Stimulated activated CD4-positive, alpha-beta T cell treated with anti-CD3 and anti-CD28 coated beads, Interleukin-1b, Interleukin-23, amount 100 ng/mL, for 1 hour (primary cell): ENCODE data around the gene NF2.

Experiments used
- DNase-seq, 2 donors: peaks; one replicate each; pipeline ENCODE4 v3.0.0-alpha.2; 2020; ENCODE audit warnings: low read depth in 2 of 2

NF2 gene

DNA sequence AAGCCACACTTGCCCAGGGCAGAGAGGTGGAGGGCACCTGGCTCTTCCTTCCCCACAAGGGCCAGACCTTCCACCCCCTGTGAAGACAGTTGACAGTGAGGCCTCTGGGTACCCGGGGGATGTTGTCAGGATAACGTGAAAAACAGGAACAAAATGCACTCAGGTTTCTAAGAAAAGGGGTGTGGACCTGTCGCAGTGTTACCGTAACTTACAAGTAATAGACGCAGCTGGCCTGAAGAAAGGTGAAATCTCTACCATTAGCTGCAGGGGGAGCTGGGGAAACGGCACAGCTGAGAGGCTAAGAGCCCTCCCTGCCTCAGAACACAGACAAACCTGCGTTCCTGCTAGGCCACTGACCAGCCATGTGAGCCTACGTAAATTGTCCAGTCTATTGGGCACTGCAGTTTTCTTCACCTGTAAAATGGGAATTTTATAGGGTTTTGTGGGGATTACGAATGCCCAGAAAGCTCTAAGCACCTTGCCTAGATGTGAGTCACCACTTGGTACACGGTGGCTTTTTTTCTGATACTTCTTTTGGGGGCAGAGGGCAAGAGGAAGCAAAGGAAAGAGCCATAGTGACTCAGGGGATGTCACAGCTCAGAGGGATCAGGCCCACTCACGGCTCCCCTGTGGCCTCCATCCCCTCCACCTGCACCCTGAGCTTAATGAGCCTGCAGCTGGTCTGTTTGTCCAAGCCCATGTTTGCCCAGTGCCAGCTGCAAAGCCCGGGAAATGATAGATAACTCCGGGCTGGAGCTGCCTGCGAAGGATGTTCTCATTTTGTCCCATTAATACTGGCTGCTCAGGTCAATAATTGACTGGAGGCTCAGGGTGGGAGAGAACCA is 97.9 kb downstream of the NF2 start:
- DNase-seq, result no peak

DNA sequence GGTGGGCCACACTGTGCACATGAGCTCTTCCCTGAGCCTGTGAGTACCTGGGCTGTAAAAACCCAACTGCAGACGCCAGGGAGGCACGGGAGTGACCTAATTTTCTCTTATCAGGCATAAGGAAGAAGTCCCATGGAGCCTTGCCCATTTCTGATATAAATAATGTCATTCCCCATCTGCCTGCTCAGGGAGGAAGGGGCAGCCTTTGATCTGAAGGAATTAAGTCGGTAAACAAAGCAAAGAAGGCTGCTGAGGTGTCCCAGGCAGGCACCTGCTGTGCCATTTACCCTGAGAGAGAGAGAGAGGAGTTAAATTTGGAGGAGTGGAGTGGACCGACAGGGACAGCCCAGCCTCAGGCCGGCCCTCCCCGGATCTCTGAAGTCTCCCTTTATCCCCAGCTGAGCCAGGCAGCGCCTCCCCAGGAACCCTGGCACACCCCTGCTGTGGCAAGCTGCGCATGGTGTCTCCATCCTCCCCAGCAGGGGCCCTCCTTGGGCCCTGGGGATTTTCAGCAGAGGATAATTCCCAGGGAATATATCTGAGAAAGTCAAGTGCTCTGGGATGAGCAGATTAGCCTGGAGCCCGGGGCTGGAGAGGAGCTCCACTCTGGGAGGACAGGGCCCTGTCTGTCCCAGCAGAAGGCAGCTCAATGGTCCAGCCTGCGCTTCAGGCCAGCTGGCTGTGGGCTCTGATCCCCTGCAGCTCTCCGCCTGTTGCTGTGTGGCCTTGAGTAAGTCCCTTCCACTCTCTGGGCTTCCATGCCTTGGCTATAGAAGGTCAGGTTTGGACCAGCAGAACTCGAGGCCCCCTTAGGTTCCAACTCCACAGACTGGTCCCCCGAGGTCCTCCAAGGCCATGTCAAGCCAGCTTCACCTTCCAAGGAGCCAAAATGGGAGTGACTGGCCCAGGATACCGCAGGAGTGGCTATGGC is 98.8 kb downstream of the NF2 start:
- no peak for DNase-seq

DNA sequence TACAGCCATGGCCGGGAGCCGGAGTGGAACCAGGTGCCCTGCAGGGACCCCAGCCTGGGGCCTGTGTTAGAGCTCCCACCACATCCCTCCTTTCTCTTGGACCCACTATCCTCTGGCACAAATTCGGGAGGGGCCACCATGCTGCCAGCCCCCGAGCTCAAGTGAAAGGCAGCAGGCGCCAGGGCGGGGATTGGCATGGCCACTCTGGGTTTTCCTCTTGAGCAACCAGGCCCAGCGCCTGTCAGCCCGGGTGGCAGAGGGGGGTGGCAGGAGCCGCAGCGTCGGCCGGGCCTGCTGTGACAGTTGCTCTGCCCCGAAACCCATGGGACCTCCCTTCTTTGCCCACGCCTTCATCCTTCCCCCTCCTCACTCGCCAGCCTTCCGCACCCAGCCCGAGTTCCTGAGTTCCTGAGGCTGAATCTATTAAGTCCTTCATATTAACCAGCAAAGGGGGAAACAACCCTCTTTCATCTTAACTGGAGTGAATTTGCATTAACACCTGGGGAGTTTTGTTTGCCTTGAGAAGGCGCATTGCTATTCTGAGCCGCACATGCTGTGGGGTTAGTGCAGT is 99.6 kb downstream of the NF2 start:
- DNase-seq, result no peak

DNA sequence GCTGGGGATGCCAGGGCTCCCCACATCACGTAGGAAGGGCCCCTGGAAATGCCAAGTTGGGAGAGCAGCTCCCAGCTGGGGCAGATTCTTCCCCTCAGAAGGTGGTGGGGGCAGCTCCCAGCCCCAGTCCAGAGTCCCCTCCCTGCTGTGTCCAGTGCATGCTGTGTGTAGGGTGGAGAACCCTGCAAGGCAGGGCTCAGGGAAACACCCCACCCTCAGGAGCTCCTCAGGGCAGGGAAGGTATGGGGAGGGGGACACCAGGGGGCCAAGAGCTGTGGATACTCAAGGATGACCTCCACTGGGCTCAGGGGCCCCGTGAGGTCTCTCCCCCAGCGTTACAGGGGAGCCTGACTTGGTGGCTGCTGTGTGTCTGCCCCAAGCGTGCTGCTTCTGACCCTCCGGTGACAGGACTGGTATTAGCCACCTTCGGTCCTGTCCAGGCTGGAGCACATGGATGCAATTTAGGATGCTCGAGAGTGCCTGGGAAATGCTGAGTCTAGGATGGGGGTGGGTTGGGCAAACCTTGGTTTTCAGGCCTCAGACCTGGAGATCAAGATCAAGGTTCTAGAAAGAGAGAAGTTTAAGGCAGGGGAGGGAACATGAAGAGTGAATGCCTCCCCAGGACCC is 100.2 kb downstream of the NF2 start:
- DNase-seq, result no peak

DNA sequence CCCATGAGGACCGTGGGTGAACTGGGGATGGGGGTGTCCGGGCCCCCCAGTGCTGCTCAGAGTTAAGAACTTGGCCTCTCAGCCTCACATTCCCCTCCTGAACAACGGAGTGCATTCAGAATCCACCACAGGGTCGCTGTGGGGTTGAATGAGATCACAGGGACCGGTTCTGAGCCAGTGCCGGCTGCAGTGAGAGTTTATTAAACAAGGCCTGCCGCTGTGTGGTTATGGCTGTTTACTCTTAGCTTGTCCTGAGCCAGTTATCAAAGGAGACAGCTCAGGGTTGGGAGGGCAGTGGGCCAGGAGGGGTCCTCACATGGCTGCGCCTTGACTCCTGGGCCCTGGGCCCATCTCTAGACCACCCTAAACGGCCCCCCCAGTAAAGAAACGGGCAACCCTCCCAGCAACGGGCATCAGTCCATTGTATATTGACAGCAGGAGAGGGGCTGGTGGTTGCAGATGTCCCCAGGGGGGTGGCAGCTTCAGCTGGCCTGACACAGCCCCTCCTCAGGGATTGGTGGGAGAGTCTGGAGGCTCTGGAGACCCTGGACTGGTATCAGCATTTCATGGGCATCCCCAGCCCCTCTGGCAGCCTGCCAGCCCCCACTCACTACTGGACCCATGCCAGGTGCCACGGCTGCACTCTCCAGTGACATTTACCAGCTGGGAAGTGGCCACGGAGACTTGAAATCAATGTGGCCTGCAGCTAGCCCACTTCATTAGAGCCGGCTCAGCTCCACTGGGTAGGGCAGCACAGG is 101.3 kb downstream of the NF2 start:
- no peak for DNase-seq

DNA sequence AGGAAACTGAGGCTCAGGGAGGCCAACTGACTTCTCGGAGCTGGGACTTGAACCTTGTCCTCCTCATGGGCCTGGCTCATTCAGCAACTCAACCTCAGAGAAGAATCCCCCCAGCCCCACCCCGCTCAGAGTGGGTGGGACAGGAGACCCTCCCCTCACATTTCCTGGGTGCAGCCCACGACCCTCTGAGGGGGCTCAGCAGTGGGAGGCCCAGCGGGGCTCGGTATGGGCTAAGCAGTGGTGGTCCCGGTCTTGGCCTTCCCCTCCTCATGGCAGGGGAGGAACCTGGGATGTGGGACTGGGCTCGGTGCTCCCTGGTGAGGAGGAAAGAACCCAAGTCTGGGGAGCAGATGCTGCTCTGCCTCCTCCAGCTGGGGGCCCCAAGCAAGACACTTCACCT is 102.2 kb downstream of the NF2 start:
- DNase-seq, result no peak

DNA sequence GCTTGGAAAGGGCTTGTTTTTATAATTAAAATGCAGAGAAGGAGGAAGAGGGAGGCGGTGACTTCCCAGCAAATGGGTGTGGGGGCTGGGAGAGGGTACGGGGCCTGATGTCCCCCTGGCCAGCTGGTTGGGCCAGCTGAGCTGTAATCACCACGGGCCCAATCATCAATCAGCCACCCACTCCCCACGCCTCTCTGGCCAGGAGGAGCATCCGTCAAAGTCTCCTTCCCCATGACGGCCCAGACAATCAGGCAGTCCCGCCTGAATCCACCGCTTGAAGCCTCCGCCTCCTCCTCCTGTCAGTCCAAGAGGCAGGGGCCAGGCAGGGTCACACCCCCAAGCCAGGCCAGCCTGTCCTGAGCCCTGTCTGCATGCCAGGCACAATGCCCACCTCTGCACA is 103.1 kb downstream of the NF2 start:
- no peak for DNase-seq

DNA sequence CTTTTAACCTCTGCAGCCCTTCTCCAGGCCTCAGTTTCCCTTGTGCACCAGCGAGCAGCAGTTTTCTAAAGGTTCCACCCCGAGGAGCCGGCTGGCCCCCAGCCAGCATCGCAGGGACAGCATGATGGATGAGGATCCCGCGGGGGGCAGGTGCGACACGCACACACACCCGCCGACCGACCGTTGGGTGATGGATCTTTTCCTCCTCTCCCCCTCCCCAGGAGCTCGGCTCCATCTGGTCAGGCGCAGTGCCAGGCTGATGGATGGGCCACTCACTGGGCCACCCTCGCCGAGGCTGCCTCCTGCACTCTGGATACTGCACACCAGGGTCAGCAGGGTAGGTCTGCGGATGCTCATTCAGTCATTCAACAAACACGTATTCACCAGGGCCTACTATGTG is 103.6 kb downstream of the NF2 start:
- DNase-seq, result no peak

DNA sequence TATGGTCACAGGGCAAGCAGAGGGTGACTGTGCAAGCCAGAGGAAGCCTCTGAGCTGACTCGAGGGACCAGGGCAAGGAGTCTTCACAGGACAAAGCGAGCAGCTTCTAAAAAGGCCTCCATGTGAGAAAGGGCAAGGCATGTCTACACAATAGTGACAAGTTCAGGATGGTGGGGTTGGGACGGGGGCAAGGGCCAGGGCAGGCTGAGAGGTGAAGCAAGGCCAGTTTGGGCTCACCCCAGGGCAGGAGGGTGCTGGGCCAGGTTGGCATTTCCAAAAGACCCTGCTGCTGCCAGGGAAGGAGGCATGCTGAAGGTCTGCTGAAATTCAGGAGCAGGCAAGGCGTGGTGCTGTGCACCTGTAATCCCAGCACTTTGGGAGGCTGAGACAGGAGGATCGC is 104.0 kb downstream of the NF2 start:
- DNase-seq, result no peak

DNA sequence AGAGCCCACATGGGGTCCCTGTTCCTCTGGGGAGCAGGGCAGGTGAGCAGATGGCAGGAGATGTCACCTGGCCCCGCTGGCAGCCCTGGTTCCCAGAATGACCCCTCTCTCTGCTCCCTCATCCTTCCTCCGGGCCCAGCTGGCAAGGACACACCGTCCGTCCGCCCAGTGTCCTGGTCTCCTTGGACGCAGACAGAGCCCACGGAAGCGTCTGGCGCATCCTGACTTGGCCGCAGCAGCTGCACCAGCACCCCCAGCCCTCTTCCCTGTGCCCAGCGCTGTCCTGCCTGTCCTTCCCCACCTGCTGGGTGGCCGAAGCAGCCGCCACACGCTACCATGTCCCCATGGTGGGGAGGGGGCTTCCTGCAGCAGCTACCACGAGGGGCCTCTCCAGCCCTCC is 106.8 kb downstream of the NF2 start:
- DNase-seq, result no peak

DNA sequence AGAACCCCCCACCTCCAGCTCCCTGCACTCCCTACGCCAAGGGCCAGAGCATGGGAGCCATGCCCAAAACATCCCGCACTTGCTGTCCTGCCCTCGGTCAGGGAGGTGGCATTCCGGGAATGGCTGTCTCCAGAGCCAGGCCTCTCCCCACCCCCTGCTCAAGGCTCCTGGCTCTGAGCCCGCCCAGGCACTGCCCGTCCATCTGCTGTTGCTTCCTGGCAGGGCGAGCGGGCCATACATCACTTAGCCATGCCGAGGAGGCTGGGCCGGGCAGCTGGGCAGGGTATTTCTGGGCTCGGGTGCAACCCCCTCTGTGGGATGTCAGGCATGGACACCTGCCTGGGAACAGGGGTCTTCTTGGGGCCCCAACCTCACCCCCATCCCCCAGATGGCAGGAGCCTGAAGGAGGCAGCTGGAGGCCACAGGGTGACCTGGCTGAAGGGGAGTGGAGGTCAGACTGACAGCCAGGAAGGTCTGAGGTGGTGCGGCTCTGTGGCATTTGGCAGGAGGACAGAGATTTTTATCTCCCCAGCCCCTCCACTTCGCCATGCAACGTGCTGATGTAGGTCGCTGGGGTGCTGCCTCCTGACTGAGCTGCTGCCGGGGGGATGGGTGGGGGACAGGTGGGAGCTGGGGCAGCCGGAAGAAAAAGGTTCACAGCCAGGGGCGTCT is 107.6 kb downstream of the NF2 start:
- no peak for DNase-seq

DNA sequence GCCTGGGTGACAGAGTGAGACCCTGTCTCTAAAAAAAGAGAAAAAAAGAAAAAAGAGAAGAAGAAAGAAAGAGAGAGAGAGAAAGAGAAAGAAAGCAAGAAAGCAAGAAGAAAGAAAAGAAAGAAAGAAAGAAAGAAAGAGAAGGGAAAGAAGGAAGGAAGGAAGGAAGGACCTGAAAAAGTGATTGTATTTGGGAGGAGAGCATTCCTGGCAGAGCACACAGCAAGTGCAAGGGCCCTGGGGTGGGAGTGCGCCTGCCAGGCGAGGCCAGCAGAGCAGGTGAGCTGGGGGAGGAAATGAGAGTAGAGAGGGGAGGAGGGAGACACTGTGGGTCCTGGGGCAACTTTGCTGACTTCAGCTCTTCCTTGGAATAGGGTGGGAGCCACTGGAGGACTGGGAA is 108.7 kb downstream of the NF2 start:
- DNase-seq, result no peak

DNA sequence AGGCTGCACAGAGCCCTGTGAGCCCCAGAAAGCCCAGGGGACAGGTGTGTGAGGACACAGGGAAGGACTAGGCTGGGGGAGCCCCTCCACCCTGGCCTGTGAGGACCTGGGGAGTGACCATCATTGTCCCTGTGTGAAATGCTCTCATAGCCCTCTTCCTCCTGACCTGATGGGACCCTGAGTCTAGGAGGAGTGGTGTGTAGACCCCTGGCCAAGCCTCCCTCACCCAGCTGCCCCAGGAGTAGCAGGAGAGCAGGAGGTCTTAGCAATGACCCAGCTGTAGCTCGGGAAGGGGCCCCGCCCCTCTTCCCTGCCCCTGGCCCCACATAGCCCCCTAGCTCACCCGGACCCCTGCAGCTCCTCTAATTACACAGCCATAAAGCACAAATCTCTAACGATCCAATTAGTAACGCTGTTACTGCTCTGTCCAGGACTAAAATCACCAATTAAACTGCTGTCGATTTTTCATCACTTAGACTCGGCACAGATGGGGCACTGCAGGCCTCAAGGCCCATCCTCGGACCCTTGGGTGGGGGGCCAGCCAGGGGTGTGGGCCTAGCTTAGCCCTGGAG is 109.8 kb downstream of the NF2 start:
- DNase-seq, result no peak

DNA sequence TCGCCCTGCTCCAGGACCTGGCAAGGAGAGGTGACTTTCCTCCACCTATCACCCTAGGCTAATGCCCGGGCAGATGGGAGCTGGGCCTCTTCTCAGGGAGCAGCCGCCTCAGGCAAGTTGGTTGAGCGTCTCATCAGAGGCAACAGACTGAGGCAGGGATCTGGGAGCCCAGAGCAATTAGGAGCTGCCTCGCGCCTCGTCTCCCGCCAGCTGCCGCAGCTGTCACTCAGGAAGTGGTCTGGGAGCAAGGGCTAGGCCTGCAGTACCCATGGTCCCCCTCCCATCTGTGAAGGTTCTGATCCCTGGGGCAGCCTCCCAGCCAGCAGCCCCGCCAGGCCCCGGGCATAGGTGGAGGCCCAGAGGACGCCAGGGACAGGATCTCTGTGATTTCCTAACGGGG is 111.8 kb downstream of the NF2 start:
- DNase-seq, result no peak

DNA sequence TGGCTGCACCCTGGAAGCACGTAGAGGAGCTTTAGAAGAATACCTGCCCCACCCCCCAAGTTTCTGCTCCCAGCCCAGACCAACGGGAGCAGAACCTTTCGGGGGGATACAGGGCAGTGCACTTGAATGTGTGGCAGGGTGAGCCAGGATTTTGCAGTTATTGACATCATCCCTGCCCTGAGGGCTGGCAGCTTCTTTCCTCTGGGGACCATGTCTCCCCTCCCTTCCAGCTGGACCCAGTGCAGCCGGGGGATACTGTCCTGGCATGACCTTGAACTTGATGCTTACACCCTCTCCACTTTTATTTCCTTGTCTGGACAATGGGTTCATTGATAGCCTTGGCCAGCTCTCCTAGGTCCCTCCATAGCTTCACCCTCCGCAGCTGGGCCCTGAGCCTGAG is 112.3 kb downstream of the NF2 start:
- DNase-seq, result no peak

DNA sequence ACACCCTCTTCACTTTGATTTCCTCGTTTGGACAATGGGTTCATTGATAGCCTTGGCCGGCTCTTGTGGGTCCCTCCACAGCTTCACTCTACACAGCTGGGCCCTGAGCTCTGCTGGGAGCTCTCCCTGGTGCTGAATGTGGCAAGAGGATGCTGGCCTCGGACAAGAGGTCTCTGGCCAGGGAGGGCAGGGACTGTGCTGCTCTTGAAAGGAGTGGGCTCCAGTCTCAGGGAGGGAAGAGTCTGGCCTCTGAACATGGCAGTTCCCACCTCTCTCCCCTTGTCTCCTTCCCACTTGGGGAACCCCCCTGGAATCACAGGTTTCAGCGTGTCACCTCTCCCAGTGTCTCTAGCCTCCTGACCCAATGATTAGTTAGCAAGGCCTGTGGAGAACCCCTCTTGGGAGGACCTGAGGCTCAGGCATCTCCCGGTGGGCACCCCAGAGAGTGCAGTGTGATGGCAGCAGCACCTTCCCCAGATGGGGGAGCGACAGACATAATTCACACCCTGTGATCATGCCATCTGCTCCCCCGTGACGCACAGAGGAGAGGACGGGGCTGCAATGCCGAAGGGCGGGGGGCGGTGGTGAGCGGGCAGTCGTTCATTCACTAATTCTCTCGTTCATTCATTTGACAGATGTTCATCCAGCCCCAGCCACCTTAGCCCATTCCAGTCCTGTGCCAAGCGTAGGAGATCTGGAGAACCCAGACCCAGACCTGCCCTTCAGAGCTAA is 113.5 kb downstream of the NF2 start:
- DNase-seq, result no peak

DNA sequence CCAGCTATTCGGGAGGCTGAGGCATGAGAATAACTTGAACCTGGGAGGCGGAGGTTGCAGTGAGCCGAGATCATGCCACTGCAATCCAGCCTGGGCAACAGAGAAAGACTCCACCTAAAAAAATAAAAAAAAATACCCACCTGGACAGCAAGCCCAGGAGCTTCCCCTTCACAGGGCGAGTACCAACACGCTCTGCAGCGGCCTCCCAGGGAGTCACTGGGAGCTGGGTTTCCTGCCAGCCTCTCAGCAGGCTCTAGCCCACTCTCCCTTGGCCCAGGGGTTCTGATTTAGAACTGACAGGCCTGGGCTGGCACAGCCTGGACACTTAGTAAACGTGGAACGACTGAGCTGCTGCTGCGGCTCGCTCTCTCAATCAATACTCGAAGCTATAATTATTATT is 114.4 kb downstream of the NF2 start:
- DNase-seq, result no peak

DNA sequence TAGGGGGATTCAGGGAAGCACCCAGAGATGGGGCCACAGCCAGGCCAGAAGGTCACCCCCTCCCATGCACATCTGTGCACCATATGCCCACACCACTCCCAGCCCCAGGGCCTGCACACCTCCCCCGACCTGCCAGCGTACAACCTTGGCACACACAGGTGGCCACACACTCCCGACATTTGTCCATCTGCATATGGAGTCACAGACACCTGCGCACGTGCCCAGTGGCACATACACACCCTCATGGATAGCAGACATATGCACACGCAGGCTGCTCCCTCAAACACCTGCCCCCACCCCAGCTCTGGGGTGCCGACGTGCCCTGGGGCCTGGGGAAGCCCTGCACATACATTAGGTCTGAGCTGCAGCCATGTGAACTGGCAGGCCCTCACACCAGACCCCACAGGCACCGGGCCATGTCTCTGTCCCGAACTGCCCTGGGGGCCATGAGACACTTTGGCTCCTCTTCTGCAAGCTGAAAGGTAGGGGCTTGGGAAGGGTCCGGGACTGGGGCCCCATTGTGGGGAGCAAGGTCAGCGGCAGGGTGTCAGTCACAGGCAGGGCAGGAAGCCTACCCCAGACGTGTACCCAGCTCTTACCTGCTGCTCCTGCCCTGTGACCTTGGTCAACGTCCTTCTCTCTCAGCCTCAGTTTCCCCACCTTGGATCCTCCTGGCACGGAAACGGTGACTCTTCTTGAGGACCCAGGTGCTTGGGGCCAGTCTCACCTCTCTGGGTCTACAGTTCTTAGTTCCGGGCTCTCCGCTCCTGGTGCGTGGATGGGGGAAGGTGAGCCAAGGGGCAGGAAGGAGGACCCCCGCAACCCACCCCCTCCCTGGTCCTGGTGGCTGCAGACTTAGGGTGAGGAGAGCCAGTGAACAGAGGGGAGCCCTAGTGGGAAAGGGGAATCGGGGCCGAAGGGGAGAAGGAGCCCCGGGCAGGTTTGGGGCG is 115.8 kb downstream of the NF2 start:
- no peak for DNase-seq
